Osteoblast (primary cell): Measurements from ENCODE around the gene CCDC107. TPM values are rescaled to one million over a fixed set of nuclear protein-coding genes. Genes with fewer than 3 reads are reported as not detected.

Source experiments
- DNase-seq: peaks from one replicate; pipeline ENCODE4 v3.0.0; 2011; ENCODE audit warnings: low spot score, mixed read lengths; ENCODE audit not compliant: insufficient read length; ENCODE audit errors: missing footprints
- H2AFZ ChIP-seq: 2 replicates; pipeline ENCODE4 v1.6.0; 2011; ENCODE audit warnings: mild to moderate bottlenecking, low read length
- H3K27ac ChIP-seq: 2 replicates; pipeline ENCODE4 v1.5.1; 2011; ENCODE audit warnings: mild to moderate bottlenecking, low read depth, low read length, moderate library complexity
- H3K27me3 ChIP-seq: 2 replicates; pipeline ENCODE4 v1.6.0; 2012; ENCODE audit warnings: mild to moderate bottlenecking, control low read depth, inconsistent platforms, low read length, moderate library complexity; ENCODE audit not compliant: insufficient read depth
- H3K36me3 ChIP-seq: 2 replicates; pipeline ENCODE4 v1.5.1; 2011; ENCODE audit warnings: mild to moderate bottlenecking, low read length, control low read depth, moderate library complexity; ENCODE audit not compliant: insufficient read depth
- H3K4me1 ChIP-seq: 2 replicates; pipeline ENCODE4 v1.5.1; 2011; ENCODE audit warnings: mild to moderate bottlenecking, low read length, control low read depth, moderate library complexity; ENCODE audit not compliant: insufficient read depth
- H3K4me2 ChIP-seq: 2 replicates; pipeline ENCODE4 v1.6.0; 2011; ENCODE audit warnings: mild to moderate bottlenecking, low read length; ENCODE audit not compliant: insufficient read depth
- H3K4me3 ChIP-seq: fragments of 200-600 bp; sonication (generic); 3 replicates; pipeline ENCODE4 v1.5.1; 2012; ENCODE audit warnings: mild to moderate bottlenecking, low read length, inconsistent platforms; ENCODE audit not compliant: insufficient read depth
- H3K79me2 ChIP-seq: 2 replicates; pipeline ENCODE4 v1.6.0; 2012; ENCODE audit warnings: mild to moderate bottlenecking, low read length, control low read depth, inconsistent platforms; ENCODE audit not compliant: insufficient read depth
- H3K9me3 ChIP-seq: 2 replicates; pipeline ENCODE4 v1.5.1; 2011; ENCODE audit warnings: low read depth, low read length, control low read depth
- H4K20me1 ChIP-seq: 2 replicates; pipeline ENCODE4 v1.6.0; 2012; ENCODE audit warnings: mild to moderate bottlenecking, low read length, control low read depth; ENCODE audit not compliant: insufficient read depth
- total RNA-seq: library from RNA; depleted of rRNA; stranded (reverse); fragments of >200 nt; gene quantifications from 2 replicates; pipeline ENCODE4 v1.2.3, GENCODE V29; 2012
- TF ChIP-seq, protein P1 (sequence below): IDR thresholded peaks from 2 replicates; pipeline ENCODE4 v1.5.1; 2011; ENCODE audit warnings: mild to moderate bottlenecking, low read depth, low read length, moderate library complexity; ENCODE audit errors: extremely low read depth

The CCDC107 gene
- total RNA-seq, 1 donor = 15.6 TPM

DNA sequence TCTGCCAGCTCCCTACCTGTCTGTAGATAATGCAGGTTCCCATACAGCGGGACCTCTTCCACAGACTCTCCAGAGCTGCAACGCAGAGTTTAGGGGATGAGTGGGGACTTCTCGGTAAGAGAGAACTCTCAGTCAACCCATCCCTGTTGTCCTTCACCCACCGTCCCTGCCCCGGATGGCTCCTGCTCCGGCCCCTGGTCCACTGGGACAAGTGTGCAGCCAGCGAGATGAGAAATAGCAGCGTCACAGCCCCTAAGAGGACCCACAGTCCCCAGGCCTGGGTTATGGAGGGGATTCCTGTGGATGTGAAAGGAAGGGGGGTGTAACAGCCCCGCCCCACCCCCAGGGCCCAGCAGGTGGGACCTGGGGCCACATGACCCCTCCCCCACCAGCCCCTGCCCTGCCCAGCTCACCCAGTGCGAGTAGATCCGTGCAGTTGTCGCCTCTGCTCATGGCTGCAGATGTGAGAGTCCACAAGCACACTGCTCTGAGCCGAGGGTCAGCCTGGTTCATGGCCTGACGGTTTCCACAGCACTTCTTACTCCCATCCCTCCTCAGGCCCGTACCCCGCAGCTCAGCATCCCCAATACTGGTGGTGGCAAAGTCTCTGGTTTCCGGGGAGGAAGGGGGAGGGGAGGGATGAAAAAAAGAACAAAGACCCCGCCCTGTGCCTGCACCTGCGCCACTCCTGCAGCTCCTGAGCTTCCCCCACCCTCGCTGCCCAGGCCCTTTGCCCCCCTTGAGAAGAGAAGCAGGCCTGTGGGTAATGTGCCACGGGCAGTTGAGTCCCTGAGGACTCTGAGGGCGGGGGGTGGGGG lies 7.5 kb upstream of the CCDC107 start, which contains the start of gene SIT1:
Gene SIT1 (minus strand): TSS at position 591 of the 818 bp plus-strand sequence. CDS start 78 bp downstream, at position 513.
- no peaks in the 10 kb centered on the region for H4K20me1 ChIP-seq
- H3K27me3 ChIP-seq = no peaks in the 10 kb centered on the region
- peaks cover 56% of the 10 kb centered on the region for H3K4me1 ChIP-seq
- H3K9me3 ChIP-seq = no peaks in the 10 kb centered on the region
- peak within 1 kb of the TSS; percentile 81 for H2AFZ ChIP-seq
- H3K4me2 ChIP-seq = no peak within 1 kb of the TSS
- no peaks in the 10 kb centered on the region for H3K36me3 ChIP-seq
- no peak for DNase-seq
- H3K79me2 ChIP-seq = no peaks in the 10 kb centered on the region
- peak within 1 kb of the TSS; percentile 76 for H3K27ac ChIP-seq
- TF ChIP-seq, protein P1, sequence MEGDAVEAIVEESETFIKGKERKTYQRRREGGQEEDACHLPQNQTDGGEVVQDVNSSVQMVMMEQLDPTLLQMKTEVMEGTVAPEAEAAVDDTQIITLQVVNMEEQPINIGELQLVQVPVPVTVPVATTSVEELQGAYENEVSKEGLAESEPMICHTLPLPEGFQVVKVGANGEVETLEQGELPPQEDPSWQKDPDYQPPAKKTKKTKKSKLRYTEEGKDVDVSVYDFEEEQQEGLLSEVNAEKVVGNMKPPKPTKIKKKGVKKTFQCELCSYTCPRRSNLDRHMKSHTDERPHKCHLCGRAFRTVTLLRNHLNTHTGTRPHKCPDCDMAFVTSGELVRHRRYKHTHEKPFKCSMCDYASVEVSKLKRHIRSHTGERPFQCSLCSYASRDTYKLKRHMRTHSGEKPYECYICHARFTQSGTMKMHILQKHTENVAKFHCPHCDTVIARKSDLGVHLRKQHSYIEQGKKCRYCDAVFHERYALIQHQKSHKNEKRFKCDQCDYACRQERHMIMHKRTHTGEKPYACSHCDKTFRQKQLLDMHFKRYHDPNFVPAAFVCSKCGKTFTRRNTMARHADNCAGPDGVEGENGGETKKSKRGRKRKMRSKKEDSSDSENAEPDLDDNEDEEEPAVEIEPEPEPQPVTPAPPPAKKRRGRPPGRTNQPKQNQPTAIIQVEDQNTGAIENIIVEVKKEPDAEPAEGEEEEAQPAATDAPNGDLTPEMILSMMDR = no peak
- H3K4me3 ChIP-seq = no peak within 1 kb of the TSS

DNA sequence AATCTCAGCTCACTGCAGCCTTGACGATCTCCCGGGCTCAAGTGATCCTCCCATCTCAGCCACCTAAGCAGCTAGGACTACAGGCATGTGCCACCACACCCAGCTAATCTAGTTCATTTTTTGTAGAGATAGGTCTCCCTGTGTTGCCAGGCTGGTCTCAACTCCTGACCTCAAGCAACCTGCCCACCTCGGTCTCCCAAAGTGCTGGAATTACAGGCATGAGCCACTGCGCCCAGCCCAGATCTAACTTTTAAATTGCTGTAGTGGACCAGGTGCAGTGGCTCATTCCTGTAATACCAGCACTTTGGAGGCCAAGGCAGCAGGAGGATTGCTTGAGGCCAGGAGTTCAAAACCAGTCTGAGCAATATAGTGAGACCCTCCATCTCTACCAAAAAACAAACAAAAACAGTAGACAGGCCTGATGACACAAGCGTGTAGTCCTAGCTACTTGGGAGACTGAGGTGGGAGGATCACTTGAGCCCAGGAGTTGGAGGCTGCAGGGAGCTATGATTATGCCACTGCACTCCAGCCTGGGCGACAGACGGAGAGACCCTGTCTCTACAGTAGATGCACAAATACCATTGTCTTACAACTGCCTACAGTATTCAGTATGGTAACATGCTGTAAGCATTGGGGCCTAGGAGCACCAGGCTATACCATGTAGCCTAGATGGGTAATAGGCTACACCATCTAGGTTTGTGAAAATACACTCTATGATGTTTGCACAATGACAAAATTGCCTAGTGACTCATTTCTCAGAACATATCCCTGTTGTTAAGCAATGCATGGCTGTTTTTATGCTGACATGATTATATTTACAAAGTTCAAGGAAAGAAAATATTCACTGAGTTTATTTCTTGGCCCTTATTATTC lies 5.9 kb upstream of the CCDC107 start:
- no peaks in the 10 kb centered on the region for H4K20me1 ChIP-seq
- H3K27ac ChIP-seq = peak overlapping the region; percentile 76
- no peaks in the 10 kb centered on the region for H3K79me2 ChIP-seq
- no peaks in the 10 kb centered on the region for H3K9me3 ChIP-seq
- no peaks in the 10 kb centered on the region for H3K36me3 ChIP-seq
- no peak overlapping the region for H3K4me2 ChIP-seq
- DNase-seq = no peak
- H3K27me3 ChIP-seq = no peaks in the 10 kb centered on the region
- no peak overlapping the region for H2AFZ ChIP-seq
- peaks cover 49% of the 10 kb centered on the region for H3K4me1 ChIP-seq
- TF ChIP-seq, protein P1 = no peak
- H3K4me3 ChIP-seq = no peak overlapping the region

DNA sequence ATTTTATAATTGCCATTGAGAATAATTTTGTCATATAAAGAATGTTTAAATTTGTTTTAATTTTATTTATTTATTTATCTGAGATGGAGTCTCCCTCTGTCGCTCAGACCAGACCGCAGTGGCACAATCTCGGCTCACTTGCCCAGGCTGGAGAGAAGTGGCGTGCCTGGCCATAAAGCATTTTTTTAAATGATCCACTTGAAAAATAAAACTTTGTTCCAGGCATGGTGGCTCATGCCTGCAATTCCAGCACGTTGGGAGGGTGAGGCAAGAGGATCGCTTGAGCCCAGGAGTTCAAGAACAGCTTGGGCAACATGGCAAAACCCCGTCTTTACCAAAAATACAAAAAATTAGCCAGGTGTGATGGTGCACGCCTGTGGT lies 5.3 kb upstream of the CCDC107 start:
- no peaks in the 10 kb centered on the region for H3K36me3 ChIP-seq
- no peak overlapping the region for H2AFZ ChIP-seq
- H3K4me2 ChIP-seq = no peak overlapping the region
- DNase-seq = no peak
- no peaks in the 10 kb centered on the region for H3K27me3 ChIP-seq
- peak overlapping the region; percentile 76 for H3K27ac ChIP-seq
- no peaks in the 10 kb centered on the region for H4K20me1 ChIP-seq
- H3K4me1 ChIP-seq = peaks cover 48% of the 10 kb centered on the region
- H3K79me2 ChIP-seq = no peaks in the 10 kb centered on the region
- no peaks in the 10 kb centered on the region for H3K9me3 ChIP-seq
- no peak overlapping the region for H3K4me3 ChIP-seq
- TF ChIP-seq, protein P1 = no peak

DNA sequence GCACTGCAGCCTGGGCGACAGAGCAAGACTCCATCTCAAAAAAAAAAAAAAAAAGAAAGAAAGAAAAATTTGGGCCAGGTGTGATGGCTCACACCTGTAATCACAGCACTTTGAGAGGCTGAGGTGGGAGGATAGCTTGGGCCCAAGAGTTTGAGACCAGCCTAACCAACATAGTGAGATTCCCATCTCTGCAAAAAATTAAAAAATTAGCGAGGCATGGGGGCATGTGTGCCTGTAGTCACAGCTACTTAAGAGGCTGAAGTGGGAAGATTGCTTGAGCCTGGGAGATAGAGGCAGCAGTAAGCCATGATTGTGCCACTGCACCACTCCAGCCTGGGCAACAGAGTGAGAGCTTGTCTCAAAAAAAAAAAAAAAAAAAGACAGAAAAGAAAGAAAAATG lies 4.5 kb upstream of the CCDC107 start:
- TF ChIP-seq, protein P1 = no peak
- Histone ChIP-seq H4K20me1 (no peaks in the 10 kb centered on the region), H2AFZ (no peak overlapping the region), H3K4me1 (peaks cover 42% of the 10 kb centered on the region), H3K4me2 (no peak overlapping the region), H3K9me3 (no peaks in the 10 kb centered on the region), H3K79me2 (peaks cover under 1% of the 10 kb centered on the region), H3K27me3 (no peaks in the 10 kb centered on the region), H3K27ac (no peak overlapping the region), H3K36me3 (no peaks in the 10 kb centered on the region), H3K4me3 (no peak overlapping the region)
- DNase-seq = no peak
